WTC11 (cell line): Measurements from ENCODE around the gene SMIM5. TPM values are rescaled to one million over a fixed set of nuclear protein-coding genes. Genes with fewer than 3 reads are reported as not detected.

Source experiments
- ATAC-seq: fragments of 200-7000 bp; cut with Tn5 transposase; 2 replicates; pipeline ENCODE4 v1.10.0; 2021; ENCODE audit warnings: mild to moderate bottlenecking, moderate library complexity
- CTCF ChIA-PET: fragments of 300-600 bp; sonication (Branson Sonifier 250); formaldehyde crosslinking; loops from one replicate; lab custom pipeline; 2021; ENCODE audit warnings: antibody characterized with exemption; lab: Charles Lee
- POLR2A ChIA-PET: fragments of 350-600 bp; sonication (Branson Sonifier 250); formaldehyde crosslinking; loops from one replicate; lab custom pipeline; 2021; ENCODE audit warnings: antibody characterized with exemption; lab: Charles Lee
- DNase-seq: peaks from one replicate; pipeline ENCODE4 v3.0.0; 2021; ENCODE audit warnings: low spot score
- H3K27ac Mint-ChIP-seq: 2 replicates; pipeline ENCODE4 v1.8.0; 2021; ENCODE audit warnings: mixed read lengths
- H3K27me3 Mint-ChIP-seq: 2 replicates; pipeline ENCODE4 v1.8.0; 2021; ENCODE audit warnings: low read depth, mild to moderate bottlenecking, moderate library complexity, mixed read lengths
- H3K36me3 Mint-ChIP-seq: 2 replicates; pipeline ENCODE4 v1.8.0; 2021; ENCODE audit warnings: mixed read lengths
- H3K4me1 Mint-ChIP-seq: 2 replicates; pipeline ENCODE4 v1.8.0; 2022; ENCODE audit warnings: mixed read lengths
- H3K4me3 Mint-ChIP-seq: 2 replicates; pipeline ENCODE4 v1.8.0; 2021; ENCODE audit warnings: mild to moderate bottlenecking, moderate library complexity, mixed read lengths
- H3K9me3 Mint-ChIP-seq: 2 replicates; pipeline ENCODE4 v1.8.0; 2021; ENCODE audit warnings: mixed read lengths
- AFF4 ChIP-seq: sonication (generic); formaldehyde crosslinking; IDR thresholded peaks from 2 replicates; pipeline ENCODE4 v1.8.1; 2023; ENCODE audit warnings: mild to moderate bottlenecking, missing genetic modification reagents, borderline replicate concordance
- ATF2 ChIP-seq: sonication (generic); formaldehyde crosslinking; IDR thresholded peaks from 2 replicates; pipeline ENCODE4 v1.8.1; 2022; ENCODE audit warnings: low read depth, missing genetic modification reagents, borderline replicate concordance
- ATF3 ChIP-seq: sonication (generic); formaldehyde crosslinking; conservative IDR thresholded peaks from 2 replicates; pipeline ENCODE4 v1.8.1; 2022; ENCODE audit warnings: mild to moderate bottlenecking, missing genetic modification reagents
- CDX4 ChIP-seq: fragments of 250-450 bp; sonication (Bioruptor Pico); IDR thresholded peaks from 2 replicates; pipeline ENCODE4 v1.9.0; 2021; ENCODE audit warnings: moderate library complexity, mild to moderate bottlenecking, inconsistent platforms, borderline replicate concordance
- ERG ChIP-seq: fragments of 250-450 bp; sonication (Bioruptor Pico); IDR thresholded peaks from 2 replicates; pipeline ENCODE4 v1.8.0; 2021; ENCODE audit warnings: mild to moderate bottlenecking
- FOXJ3 ChIP-seq: sonication (generic); formaldehyde crosslinking; IDR thresholded peaks from 2 replicates; pipeline ENCODE4 v1.9.0; 2021; ENCODE audit warnings: missing genetic modification reagents, mild to moderate bottlenecking, borderline replicate concordance
- IRF1 ChIP-seq: sonication (generic); formaldehyde crosslinking; IDR thresholded peaks from 2 replicates; pipeline ENCODE4 v1.8.0; 2023; ENCODE audit warnings: missing genetic modification reagents
- JAZF1 ChIP-seq: fragments of 250-450 bp; sonication (Bioruptor Pico); IDR thresholded peaks from 2 replicates; pipeline ENCODE4 v1.9.0; 2021; ENCODE audit warnings: moderate library complexity, mild to moderate bottlenecking, inconsistent platforms
- JUN ChIP-seq: sonication (generic); formaldehyde crosslinking; IDR thresholded peaks from 2 replicates; pipeline ENCODE4 v1.8.0; 2023; ENCODE audit warnings: mild to moderate bottlenecking, missing genetic modification reagents
- KAT7 ChIP-seq: sonication (generic); formaldehyde crosslinking; IDR thresholded peaks from 2 replicates; pipeline ENCODE4 v1.8.1; 2023; ENCODE audit warnings: missing genetic modification reagents, mild to moderate bottlenecking, borderline replicate concordance
- MYBL2 ChIP-seq: sonication (generic); formaldehyde crosslinking; IDR thresholded peaks from 2 replicates; pipeline ENCODE4 v1.8.1; 2023; ENCODE audit warnings: mild to moderate bottlenecking, moderate library complexity, missing genetic modification reagents
- NFE2L1 ChIP-seq: sonication (generic); formaldehyde crosslinking; IDR thresholded peaks from 2 replicates; pipeline ENCODE4 v1.8.1; 2023; ENCODE audit warnings: missing genetic modification reagents
- RELA ChIP-seq: sonication (generic); formaldehyde crosslinking; IDR thresholded peaks from 2 replicates; pipeline ENCODE4 v1.8.1; 2022; ENCODE audit warnings: missing genetic modification reagents, mild to moderate bottlenecking, borderline replicate concordance
- RORB ChIP-seq: fragments of 250-450 bp; sonication (Bioruptor Pico); IDR thresholded peaks from 2 replicates; pipeline ENCODE4 v1.9.0; 2021; ENCODE audit warnings: mild to moderate bottlenecking
- STAT6 ChIP-seq: sonication (generic); formaldehyde crosslinking; conservative IDR thresholded peaks from 2 replicates; pipeline ENCODE4 v1.8.1; 2023; ENCODE audit warnings: mild to moderate bottlenecking, low read depth, missing genetic modification reagents, moderate library complexity
- ZBTB21 ChIP-seq: sonication (generic); formaldehyde crosslinking; IDR thresholded peaks from 2 replicates; pipeline ENCODE4 v1.8.1; 2023; ENCODE audit warnings: mild to moderate bottlenecking, missing genetic modification reagents, borderline replicate concordance
- ZNF423 ChIP-seq: fragments of 250-450 bp; sonication (Bioruptor Pico); IDR thresholded peaks from 2 replicates; pipeline ENCODE4 v2.1.2; 2022; ENCODE audit warnings: mild to moderate bottlenecking, moderate library complexity
- ZNF512 ChIP-seq: sonication (generic); formaldehyde crosslinking; IDR thresholded peaks from 2 replicates; pipeline ENCODE4 v1.8.1; 2022; ENCODE audit warnings: missing genetic modification reagents, borderline replicate concordance
- ZSCAN18 ChIP-seq: fragments of 250-450 bp; sonication (Bioruptor Pico); IDR thresholded peaks from 2 replicates; pipeline ENCODE4 v2.1.2; 2022; ENCODE audit warnings: mild to moderate bottlenecking, moderate library complexity
- total RNA-seq: library from RNA; stranded (reverse); gene quantifications from 3 replicates; pipeline ENCODE4 v1.2.3, GENCODE V29; 2021

The SMIM5 gene
- total RNA-seq, 1 experiment from 2014 or later = not detected

- H3K4me1 Mint-ChIP-seq = peaks cover 12% of the 10 kb centered on the region
- H3K36me3 Mint-ChIP-seq = peaks cover 41% of the 10 kb centered on the region
- TF ChIP-seq ATF2 (no peak), ZNF512 (CRISPR knock-in tag) (no peak), STAT6 (CRISPR knock-in tag) (no peak), RELA (CRISPR knock-in tag) (no peak), FOXJ3 (CRISPR knock-in tag) (no peak), JUN (CRISPR knock-in tag) (no peak), KAT7 (CRISPR knock-in tag) (no peak), AFF4 (CRISPR knock-in tag) (no peak), IRF1 (CRISPR knock-in tag) (no peak), CDX4 (CRISPR knock-in tag) (no peak), RORB (CRISPR knock-in tag) (no peak), MYBL2 (CRISPR knock-in tag) (no peak), ZNF423 (CRISPR knock-in tag) (no peak), ZSCAN18 (no peak), ERG (CRISPR knock-in tag) (no peak), ZBTB21 (CRISPR knock-in tag) (no peak), ATF3 (no peak), NFE2L1 (CRISPR knock-in tag) (no peak), JAZF1 (CRISPR knock-in tag) (no peak)
- ChIA-PET CTCF (interaction anchor here (1.1 to 3.6 kb wide), 2 partner anchors 36 to 85 kb away, joined by 4 to 17 read pairs; no protein-coding TSS in a partner anchor), POLR2A (no interaction called here)
- no peak for ATAC-seq
- H3K27me3 Mint-ChIP-seq = no peaks in the 10 kb centered on the region
- H3K4me3 Mint-ChIP-seq = no peak overlapping the region
- H3K9me3 Mint-ChIP-seq = no peaks in the 10 kb centered on the region
- H3K27ac Mint-ChIP-seq = no peak overlapping the region; the same call in 1 of the 2 replicates
- DNase-seq = no peak
Measured at GRCh38 chr17:75668489-75668888, 35.3 kb downstream of the SMIM5 start.
